OCI-LY7 (cell line): Measurements from ENCODE around the gene UNG.

ENCODE experiments used
- EZH2phosphoT487 ChIP-seq: fragments of 200-600 bp; sonication (generic); IDR thresholded peaks from 2 replicates; pipeline ENCODE4 v1.6.1; 2018; ENCODE audit warnings: low read depth, borderline replicate concordance, mild to moderate bottlenecking, mixed run types, antibody characterized with exemption, low read length, moderate library complexity, mixed read lengths
- TF ChIP-seq, protein P1 (sequence below): fragments of 200-600 bp; sonication (generic); conservative IDR thresholded peaks from 2 replicates; pipeline ENCODE4 v1.5.1; 2014; ENCODE audit warnings: mild to moderate bottlenecking, antibody characterized with exemption, low read length, moderate library complexity, mixed read lengths

DNA sequence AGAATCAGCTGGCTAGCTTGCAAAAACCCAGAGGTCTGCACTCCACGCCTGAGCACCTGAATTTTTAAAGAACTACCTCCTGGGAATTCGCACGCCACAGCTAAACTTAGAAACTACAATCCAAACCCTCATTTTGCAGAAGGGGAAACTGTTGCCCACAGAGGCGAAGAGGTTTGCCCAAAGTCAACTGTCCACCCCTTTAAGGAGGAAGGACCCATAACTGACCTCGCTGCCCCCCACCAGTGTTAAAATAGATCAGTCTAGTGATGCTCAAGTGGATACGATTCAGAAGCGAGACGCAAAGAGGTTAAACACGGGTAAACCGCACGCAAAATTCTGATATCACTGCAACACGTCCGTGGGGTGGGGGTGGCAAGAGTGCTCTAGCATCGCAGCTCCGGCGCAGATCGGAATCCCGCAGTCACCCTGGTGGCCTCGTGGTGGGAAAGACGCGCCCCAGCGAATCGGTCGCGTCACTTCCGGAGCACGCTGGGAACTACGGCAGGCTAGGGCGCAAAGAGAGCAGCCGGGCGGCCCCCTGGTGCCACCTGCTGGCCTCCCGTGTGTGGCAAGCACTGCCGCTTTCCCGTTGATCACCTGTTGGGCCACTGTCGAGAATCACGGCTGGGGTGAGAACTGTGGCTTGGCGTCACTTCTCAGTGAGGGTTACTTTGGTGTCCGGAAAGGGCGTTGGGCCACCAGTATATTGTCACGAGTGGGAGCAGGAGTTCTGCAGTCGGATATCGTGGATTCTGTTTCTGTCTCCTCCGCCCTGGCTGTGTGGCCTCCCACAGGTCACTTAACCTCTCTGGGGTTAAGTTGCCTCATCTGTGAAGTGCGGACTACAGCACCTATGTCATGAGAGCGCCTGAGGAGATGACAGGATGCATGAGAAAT is 4.1 kb upstream of the UNG start, which contains the start of gene ALKBH2:
- TF ChIP-seq, protein P1, sequence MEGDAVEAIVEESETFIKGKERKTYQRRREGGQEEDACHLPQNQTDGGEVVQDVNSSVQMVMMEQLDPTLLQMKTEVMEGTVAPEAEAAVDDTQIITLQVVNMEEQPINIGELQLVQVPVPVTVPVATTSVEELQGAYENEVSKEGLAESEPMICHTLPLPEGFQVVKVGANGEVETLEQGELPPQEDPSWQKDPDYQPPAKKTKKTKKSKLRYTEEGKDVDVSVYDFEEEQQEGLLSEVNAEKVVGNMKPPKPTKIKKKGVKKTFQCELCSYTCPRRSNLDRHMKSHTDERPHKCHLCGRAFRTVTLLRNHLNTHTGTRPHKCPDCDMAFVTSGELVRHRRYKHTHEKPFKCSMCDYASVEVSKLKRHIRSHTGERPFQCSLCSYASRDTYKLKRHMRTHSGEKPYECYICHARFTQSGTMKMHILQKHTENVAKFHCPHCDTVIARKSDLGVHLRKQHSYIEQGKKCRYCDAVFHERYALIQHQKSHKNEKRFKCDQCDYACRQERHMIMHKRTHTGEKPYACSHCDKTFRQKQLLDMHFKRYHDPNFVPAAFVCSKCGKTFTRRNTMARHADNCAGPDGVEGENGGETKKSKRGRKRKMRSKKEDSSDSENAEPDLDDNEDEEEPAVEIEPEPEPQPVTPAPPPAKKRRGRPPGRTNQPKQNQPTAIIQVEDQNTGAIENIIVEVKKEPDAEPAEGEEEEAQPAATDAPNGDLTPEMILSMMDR, result peak; percentile 89
- no peak for TF ChIP-seq EZH2phosphoT487
